Measurements from ENCODE around the gene TP53BP2.
"Not testable (repeated sequence)": the region's sequence is repeated elsewhere in the genome, so short reads cannot be mapped to it uniquely, and the experiment has no call there.

The TP53BP2 gene

DNA sequence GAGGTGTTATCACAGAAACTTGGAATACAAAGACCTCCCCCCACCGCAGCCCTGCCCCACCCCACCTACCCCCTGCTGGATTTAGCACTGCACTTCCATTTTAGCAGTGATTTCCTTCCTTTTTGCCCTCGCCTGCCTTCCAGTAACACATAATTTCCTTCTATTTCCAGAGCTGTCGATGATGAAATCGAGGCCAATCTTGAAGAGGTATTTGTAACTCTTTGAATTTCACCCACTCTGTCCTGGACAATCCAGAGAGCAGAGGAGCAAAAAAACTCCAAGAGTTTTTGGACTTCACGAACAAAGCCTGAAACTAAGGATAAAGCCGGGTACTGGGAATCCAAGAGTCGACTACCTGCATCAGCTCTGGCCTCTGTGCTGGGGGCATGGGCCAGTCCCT lies 84.3 kb downstream of the TP53BP2 start:
- no peak for DNase-seq (ENCODE audit: low spot score)

- no peak for DNase-seq (ENCODE audit: low spot score)
Measured at GRCh38 chr1:223760833-223761232, 84.9 kb downstream of the TP53BP2 start.

DNA sequence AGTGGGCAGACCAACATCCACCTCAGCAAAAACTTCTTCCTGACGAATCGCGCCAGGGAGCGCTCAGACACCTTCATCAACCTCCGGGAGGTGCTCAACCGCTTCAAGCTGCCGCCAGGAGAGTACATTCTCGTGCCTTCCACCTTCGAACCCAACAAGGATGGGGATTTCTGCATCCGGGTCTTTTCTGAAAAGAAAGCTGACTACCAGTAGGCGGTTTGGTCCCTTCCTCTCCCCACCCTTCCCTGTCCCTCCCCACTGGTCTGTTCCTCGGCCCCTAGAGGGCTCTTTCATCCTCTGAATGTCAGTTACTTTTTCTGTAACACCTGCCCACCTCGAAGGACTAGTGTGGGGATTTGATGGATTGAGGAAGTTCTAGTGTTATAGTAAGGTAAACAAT lies 86.5 kb downstream of the TP53BP2 start:
- peak; percentile 73 for DNase-seq (ENCODE audit: low spot score)

DNA sequence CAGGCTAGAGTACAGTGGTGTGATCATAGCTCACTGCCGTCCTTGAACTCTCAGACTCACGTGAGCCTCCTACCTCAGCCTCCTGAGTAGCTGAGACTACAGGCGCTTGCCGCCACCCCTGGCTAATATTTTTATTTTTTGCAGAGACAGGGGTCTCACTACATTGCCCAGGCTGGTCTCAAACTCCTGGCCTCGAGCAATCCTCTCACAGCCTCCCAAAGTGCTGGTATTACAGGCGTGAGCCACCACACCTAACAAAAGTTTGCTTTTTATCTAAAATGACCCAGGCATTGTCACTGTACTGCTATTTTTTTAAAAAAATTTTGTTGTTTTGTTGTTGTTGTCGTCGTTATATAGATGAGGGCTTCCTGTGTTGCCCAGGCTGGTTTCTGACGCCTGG lies 87.0 kb downstream of the TP53BP2 start:
- no peak for DNase-seq (ENCODE audit: low spot score)

DNA sequence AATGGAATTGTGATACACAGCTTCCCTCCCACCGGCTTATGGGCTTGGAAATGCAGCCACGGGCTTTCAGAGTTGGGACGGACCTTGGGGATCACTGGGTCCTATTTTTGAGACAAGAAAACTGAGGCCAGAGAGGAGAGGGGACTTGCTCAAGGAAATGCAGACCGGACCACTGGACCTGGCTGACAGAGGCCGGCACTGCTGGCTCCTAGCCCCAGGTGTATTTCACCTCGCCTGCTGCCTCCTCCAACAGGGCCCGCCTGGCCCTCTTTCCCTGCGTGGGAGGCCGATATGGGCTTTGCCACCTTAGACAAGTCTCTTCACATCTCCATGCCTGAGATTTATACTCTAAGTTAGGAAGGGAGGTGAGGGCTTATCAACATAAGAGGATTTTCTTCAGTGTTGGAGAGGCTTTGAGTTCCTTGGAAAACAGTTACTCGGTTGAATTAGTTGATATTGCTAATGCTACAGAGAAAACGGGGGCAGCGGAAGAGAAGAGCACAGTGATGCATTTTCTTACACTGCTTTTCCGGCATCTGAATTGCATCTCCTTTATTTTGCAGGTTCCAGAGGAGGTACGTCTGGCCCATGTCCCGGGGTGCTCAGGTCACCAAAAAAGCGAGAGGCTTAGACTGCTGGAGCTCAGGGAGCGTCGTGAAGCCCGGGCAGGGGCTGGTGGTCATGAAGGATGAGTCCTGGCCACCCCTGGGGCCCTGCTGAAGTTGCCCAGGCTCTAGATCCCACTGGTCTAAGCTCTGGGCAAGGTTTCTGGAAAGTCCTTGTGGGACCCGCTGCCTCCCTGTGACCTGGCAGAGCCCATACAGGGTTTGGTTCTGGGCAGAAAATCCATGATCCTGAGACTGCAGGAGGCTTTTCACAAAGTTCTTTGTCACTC lies 88.7 kb downstream of the TP53BP2 start:
- no peak for DNase-seq (ENCODE audit: low spot score)

DNA sequence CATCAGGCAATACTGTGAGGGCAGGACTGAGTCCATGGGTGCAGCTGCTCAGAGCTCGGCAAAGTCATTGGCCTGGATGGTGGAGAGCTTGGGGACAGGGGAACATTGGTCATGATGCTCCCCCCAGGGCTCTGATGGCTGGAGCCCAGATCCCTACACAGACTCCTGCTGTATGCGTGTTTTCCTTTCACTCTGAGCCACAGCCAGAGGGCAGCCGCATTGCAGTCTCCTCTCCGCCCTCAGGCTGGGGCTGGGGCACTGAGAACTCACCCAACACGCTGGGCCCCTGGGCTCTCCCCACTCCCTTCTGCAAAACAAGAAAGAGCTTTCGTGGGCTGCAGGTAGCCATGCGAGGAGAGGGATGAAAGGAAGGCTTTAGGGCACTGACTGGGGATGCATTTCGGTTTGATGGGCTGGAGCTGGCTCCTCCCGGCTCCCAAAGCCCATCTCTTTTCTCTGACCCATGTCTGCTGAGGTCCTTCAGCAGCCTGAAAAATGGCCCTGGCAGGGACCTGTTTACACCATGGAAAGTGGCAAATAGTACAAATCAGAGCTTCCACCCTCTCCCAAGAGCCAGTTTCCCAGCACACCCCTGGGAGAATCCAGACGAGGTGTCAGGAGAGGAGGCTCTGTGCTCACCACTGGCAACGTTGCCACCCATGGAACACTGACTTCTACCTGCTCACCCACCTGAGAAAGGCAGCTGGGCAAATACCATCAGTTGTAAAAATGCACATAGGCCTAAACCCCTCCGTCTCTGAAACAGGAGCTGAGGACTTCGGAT lies 89.6 kb downstream of the TP53BP2 start:
- DNase-seq (ENCODE audit: low spot score): no peak

DNA sequence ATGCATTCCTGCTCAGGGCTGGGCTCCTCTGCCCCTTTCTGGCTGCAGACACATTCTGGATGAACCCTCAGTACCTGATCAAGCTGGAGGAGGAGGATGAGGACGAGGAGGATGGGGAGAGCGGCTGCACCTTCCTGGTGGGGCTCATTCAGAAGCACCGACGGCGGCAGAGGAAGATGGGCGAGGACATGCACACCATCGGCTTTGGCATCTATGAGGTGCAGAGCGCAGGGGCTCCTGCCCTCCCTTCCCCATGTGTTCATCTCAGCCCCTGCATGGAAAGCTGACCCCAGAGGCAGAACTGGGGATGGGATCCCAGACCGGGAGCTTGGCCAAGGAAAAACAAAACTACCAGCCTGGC lies 90.3 kb downstream of the TP53BP2 start:
- no peak for DNase-seq (ENCODE audit: low spot score)

- DNase-seq (ENCODE audit: low spot score): no peak
Measured at GRCh38 chr1:223754681-223755431, 90.9 kb downstream of the TP53BP2 start.

DNA sequence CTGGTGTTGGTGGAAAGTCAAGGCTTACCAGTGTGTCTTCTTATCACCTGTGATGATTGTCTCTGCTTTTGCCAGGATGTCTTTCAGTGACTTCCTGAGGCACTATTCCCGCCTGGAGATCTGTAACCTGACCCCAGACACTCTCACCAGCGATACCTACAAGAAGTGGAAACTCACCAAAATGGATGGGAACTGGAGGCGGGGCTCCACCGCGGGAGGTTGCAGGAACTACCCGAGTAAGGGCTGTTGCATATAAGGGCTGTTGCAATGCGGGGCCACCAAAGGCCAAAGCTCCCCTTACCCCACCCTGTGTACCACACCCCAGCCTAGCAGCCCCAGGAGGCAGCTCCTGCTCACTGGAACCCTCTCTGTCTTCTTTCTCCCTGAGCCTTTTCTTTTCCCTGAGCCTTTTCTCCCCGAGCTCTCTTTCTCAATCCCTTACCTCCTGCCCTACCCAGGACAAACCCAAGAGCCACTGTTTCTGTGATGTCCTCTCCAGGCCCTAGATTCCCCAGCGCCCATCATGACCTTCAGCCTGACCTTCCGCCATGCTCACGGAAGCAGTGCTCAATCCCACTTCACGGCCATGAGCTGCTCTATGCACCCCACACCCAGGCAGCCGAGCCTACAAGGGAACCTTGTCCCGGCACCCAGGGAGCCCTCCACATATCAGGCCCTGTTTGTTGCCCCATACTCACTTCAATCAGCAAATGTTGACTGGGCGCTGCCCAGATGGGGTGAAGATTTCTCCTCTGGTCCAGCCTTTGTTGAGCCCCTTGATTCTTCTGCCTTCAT lies 92.8 kb downstream of the TP53BP2 start:
- no peak for DNase-seq (ENCODE audit: low spot score)

DNA sequence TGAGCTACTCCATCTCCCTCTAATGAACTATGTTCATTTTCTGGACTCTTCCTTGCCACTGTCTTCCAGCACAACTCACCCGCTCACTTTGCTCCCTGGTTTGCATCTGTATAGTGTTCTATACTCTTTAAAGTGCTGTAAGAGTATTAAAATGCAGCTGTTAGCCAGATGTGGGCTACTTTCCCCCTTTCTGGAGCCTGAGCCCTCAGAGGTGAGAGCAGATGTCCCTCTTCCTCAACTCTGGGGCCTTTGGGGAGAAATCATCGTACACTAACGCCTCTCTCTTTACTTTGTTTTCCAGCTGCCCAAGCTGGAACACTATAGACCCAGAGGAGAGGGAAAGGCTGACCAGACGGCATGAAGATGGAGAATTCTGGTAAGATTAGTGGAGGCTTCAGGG lies 94.1 kb downstream of the TP53BP2 start:
- DNase-seq (ENCODE audit: low spot score): no peak

GRCh38 chr1:223750730-223751570 lies 94.8 kb downstream of the TP53BP2 start:
- peak; percentile 45 for DNase-seq (ENCODE audit: low spot score)

DNA sequence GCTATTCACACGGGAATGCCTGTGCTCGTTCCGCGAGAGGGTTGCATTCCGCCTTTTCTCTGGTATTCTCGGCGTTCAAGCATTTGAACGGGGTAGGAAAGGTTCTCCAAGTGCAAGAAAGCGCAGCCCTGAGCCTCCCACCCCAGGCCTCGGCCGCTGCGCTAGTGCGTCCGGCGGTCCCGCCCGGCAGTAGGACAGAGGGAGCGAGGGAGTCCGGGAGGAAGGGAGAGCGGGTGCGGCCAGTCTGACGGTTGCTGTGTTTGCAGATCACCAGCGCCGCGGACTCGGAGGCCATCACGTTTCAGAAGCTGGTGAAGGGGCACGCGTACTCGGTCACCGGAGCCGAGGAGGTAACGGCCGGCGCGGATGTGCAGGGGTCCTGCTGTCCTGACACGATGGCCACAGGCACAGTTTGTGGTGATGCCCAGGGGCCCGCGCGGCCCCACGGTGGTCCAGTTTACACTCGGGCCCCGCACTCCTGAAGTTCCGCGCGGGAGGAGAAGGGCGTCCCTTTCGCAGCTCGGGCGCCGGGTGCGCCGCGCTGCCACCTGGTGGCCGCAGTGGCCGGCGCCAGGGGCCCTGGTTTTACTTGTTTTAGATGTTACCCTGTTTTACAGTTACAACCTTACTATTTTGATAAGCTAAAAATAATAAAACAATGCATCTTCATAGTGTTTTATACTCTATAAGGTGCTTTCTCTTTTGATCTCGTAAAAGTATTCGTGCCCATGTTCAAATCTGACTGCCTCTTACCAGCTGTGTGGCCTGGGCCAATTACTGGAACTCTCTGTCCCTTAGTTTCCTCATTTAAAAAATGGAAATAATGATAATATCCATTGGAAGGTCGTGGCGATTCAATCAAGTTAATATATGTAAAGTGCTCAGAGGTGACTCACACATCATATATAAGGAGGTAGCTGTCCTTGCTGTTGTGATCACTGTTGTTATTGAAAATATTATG lies 96.7 kb downstream of the TP53BP2 start:
- peak; percentile 87 for DNase-seq (ENCODE audit: low spot score)

DNA sequence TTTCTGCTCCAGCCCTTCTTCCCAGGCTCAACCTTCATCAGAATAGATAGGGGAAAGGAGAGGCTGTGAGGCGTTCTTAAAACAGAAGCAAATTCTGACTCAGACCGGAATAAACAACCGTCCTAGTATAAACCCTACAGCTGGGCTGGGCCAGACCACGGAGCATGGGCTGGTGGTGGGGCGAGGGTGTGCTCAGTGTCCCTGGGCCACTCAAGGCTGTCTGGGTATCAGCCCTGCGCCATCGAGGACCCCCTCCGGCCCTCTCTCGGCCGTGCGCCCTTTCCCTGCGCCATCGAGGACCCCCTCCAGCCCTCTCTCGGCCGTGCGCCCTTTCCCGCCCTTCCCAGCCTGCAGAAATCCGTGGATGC lies 97.4 kb downstream of the TP53BP2 start:
- DNase-seq (ENCODE audit: low spot score): no peak

GRCh38 chr1:223747838-223748335 lies 97.9 kb downstream of the TP53BP2 start:
- no peak for DNase-seq (ENCODE audit: low spot score)

GRCh38 chr1:223745731-223746130 lies 100.0 kb downstream of the TP53BP2 start:
- DNase-seq (ENCODE audit: low spot score): no peak

GRCh38 chr1:223742856-223743517 lies 102.8 kb downstream of the TP53BP2 start:
- no peak for DNase-seq (ENCODE audit: low spot score)

DNA sequence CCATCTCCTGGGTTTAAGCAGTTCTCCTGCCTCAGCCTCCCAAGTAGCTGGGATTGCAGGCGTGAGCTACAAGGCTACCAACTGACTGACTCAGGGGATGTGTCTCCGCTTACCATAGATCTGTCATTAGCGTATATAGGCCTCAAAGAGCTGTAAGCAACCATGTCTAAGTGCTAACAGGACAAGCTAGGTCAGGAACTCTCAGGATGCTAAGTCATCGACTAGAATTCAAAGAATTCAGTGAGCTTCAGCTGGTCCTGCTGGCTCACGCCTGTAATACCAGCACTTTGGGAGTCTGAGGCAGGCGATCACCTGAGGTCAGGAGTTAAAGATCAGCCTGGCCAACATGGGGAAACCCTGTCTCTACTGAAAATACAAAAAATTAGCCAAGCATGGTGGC lies 103.9 kb downstream of the TP53BP2 start:
- no peak for DNase-seq (ENCODE audit: low spot score)

DNA sequence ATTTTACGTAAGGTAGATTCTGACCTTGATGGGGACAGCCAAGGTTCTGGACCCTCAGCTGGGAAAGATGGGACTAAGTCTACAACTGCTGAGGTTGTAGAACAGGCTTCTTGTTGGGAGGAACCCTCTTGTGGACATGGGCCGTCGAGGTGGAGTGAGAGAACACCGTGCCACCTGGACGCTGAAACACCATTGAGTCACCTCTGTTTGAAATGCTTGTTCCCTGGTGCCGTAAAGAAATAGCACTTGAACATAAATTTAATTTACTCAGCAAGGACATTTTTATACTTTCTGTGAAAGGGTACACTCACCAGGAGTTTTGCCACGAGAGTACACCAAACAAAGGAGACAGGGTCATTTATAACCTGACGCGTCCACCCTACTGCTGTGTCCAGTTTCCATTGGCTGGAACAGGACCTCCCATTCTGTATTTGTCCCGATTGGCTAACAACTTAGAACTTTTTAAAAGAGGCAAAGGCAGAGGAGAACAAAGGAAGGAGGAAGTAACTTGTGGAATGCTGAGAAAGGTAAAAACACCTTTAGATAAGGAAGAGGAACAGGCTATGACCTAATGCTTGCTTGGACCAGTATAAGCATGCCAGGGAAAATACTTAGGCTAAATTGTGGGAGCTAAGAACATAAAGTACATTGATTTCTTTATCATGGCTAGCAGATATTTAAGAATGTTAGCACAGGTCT lies 105.6 kb downstream of the TP53BP2 start:
- DNase-seq (ENCODE audit: low spot score): not testable (repeated sequence)
